ENCODE measurements around the gene GNAO1. TPM values are rescaled to one million over a fixed set of nuclear protein-coding genes. Genes with fewer than 3 reads are reported as not detected.
A peak's percentile ranks its signal among the peaks of the same experiment; 100 is the strongest.

The GNAO1 gene
- total RNA-seq, 2 experiments from 2014 or later, result 1.5 to 2.3 TPM

DNA sequence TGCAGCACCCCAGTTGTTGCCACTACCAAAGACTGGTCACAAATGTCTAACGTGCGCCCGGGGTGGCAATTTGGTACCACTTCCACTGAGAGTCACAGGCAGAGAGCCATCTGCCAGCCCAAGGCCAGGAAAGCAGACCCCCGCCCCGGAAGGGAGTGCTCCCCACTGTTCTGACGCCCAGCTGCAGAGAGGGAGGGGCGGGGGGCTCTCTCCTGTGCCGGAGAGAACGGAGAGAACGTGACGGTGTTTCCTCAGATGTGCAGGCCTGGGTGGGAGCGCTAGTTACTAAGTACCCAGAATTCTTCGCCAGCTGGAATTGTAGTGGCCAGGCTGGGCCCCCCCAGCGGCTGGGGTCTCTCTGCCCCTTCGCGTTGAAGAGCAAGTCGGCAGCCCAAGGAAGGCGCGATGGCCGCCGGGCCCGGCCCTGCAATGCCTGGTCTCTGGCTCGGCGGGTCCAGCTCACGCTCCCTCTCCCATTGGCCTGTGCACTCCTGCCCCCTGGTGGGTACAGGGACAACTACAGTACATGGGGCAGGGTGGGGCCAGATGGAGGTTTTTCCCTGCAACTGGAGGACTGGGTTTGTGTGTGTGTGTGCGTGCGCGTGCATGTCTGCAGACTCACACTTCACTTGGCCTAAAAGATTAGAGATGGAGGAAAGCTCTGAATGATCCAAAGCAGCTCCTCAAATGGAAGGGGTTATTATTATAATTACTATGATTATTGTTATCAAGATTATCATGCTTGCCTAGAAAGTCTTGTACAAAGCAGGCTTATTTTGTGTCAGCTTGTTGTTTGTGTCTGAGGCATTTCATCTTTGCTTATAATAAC lies 126.9 kb downstream of the GNAO1 start:
- CTCF ChIA-PET, result interaction anchor here (0.6 to 3.1 kb wide), 24 partner anchors 10 to 853 kb away, joined by 3 to 30 read pairs (median 4); no protein-coding TSS in a partner anchor
- no peaks in the 10 kb centered on the region for H3K9me3 Mint-ChIP-seq (ENCODE audit: low read depth)
- intact Hi-C loops (cut with DNase I, micrococcal nuclease), result loop anchor here (1.0 to 10.0 kb wide), 10 partner anchors 113 to 853 kb away; no protein-coding TSS in a partner anchor

DNA sequence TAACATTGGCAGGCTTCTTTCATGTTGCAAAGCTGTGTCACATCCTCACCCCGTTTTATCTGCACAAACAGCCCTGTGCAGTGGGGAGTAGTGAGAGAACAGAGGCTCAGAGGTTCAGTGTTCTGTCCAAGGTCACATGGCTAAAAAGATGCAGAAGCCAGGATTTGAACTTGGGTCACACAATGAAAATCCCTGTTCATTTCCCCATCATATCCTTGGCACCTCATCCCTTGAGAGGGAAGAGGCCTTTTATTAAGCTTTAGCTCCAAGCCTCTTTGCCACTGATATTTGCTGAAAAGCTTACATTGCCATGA lies 127.5 kb downstream of the GNAO1 start:
- Mint-ChIP-seq H3K36me3 (ENCODE audit: low read depth) (no peaks in the 10 kb centered on the region), H3K4me1 (peaks cover 4% of the 10 kb centered on the region), H3K9me3 (ENCODE audit: low read depth) (no peaks in the 10 kb centered on the region), H3K27me3 (peaks cover 4% of the 10 kb centered on the region), H3K4me3 (no peak overlapping the region), H3K27ac (no peak overlapping the region)
- POLR2A ChIA-PET, result no interaction called here
- CTCF ChIA-PET, result interaction anchor here (0.6 to 3.1 kb wide), 24 partner anchors 10 to 854 kb away, joined by 3 to 30 read pairs (median 4); no protein-coding TSS in a partner anchor
- intact Hi-C loops (cut with DNase I, micrococcal nuclease), result loop anchor here (1.0 to 10.0 kb wide), 10 partner anchors 114 to 854 kb away; no protein-coding TSS in a partner anchor
- no peak for ATAC-seq
- DNase-seq, result no peak

More for the DNA sequence above, 126.9 kb downstream of the GNAO1 start:
- Mint-ChIP-seq H3K4me3 (no peak overlapping the region), H3K4me1 (peaks cover 4% of the 10 kb centered on the region), H3K27ac (no peak overlapping the region), H3K27me3 (peaks cover 4% of the 10 kb centered on the region), H3K36me3 (ENCODE audit: low read depth) (no peaks in the 10 kb centered on the region)
- POLR2A ChIA-PET, result no interaction called here
- DNase-seq (peak; percentile 89), ATAC-seq (peak; percentile 99)

DNA sequence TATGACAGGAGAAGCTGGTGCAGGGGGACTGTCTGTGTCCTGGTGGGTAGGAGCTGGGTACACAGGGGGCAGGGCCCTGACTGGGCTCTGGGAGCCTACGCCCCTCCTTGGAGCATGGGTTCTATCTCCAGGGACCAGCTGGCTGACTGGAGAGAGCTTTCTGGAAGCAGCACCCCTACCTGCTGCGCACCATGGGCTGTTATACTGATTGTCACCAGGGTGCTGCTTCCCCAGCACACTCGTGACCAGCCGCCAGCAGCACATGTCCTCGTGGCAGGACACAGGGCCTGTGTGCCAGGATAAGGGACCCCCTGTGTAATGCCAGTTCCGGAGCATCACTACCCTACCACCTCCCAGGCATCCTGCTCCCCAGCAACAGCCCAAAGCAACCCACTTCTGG lies 128.1 kb downstream of the GNAO1 start:
- DNase-seq (no peak), ATAC-seq (no peak)
- Mint-ChIP-seq H3K36me3 (ENCODE audit: low read depth) (no peaks in the 10 kb centered on the region), H3K27me3 (peaks cover 4% of the 10 kb centered on the region), H3K4me3 (no peak overlapping the region), H3K27ac (no peak overlapping the region), H3K4me1 (peaks cover 4% of the 10 kb centered on the region), H3K9me3 (ENCODE audit: low read depth) (no peaks in the 10 kb centered on the region)
- intact Hi-C loops (cut with DNase I, micrococcal nuclease), result loop anchor here (2.0 to 10.0 kb wide), 5 partner anchors 115 to 855 kb away; no protein-coding TSS in a partner anchor
- POLR2A ChIA-PET, result no interaction called here
- CTCF ChIA-PET, result interaction anchor here (0.7 to 3.1 kb wide), 9 partner anchors 12 to 855 kb away, joined by 3 to 30 read pairs (median 6); no protein-coding TSS in a partner anchor

DNA sequence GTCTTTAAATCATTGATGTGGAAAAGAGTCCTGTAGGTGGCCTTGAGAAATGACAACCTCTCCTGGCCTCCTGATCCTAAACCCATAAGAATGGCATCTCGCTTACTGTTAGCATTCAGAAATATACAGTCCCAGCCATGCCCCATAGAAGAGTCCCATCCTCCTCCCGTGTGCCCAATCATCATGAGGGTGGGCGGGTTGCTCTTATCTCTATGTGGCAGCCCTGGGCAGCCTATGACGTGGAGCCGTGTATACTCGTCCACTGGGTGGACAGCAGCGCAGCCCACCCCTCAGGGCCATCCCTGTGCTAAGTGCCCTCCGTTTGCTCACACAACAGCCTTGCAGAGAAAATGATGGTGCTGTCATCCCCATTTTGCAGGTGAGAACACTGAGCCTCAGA lies 128.8 kb downstream of the GNAO1 start:
- H3K4me3 Mint-ChIP-seq, result no peak overlapping the region
- intact Hi-C loops (cut with DNase I, micrococcal nuclease), result no loop called here
- no peaks in the 10 kb centered on the region for H3K36me3 Mint-ChIP-seq (ENCODE audit: low read depth)
- POLR2A ChIA-PET, result no interaction called here
- H3K4me1 Mint-ChIP-seq, result peaks cover 4% of the 10 kb centered on the region
- no peak for ATAC-seq
- CTCF ChIA-PET, result interaction anchor here (0.7 to 3.1 kb wide), 5 partner anchors 13 to 1658 kb away, joined by 3 to 30 read pairs (median 17); no protein-coding TSS in a partner anchor
- no peak for DNase-seq
- peaks cover 4% of the 10 kb centered on the region for H3K27me3 Mint-ChIP-seq
- no peaks in the 10 kb centered on the region for H3K9me3 Mint-ChIP-seq (ENCODE audit: low read depth)
- H3K27ac Mint-ChIP-seq, result no peak overlapping the region

DNA sequence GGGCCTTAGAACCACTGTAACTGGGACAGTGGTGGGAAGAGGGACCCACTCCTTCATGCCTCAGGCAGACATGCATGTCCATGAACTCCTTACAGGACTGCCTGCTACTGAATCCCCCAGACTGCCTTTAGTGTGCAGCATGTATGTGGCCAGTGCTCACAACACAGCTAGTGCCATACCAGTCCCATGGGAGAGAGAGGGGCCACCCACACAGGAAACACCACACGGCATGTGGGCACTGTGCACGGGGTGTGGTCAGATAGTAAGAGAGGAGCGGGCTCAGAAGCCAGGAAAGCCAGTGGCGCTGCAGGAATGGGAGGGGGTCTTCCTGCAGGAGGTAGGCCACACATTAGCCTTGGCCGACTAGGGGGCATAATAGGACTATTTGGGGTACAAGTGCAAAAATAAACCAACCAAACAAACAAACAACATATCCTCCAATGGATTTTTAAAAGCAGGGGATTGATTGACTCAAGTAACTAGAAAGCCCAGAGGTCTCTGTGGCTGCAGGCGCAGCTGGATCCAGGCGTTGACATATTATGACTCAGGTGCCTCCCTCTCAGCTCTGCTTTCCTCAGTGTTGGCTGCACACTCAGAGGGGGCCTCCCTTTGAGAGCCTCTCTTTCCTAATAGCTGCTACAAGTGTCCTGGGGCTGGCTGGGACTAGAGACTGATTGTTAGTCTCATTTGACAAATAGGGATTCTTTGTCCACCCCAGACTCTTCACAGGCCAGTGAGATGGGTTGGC lies 129.7 kb downstream of the GNAO1 start:
- ATAC-seq (no peak), DNase-seq (peak; percentile 22)
- intact Hi-C loops (cut with DNase I, micrococcal nuclease), result no loop called here
- no peak overlapping the region for H3K27ac Mint-ChIP-seq
- H3K9me3 Mint-ChIP-seq (ENCODE audit: low read depth), result no peaks in the 10 kb centered on the region
- ChIA-PET POLR2A (no interaction called here), CTCF (interaction anchor here (0.6 to 3.1 kb wide), 4 partner anchors 41 to 1657 kb away, joined by 3 to 21 read pairs (median 10); no protein-coding TSS in a partner anchor)
- no peak overlapping the region for H3K4me3 Mint-ChIP-seq
- H3K4me1 Mint-ChIP-seq, result peaks cover 4% of the 10 kb centered on the region
- H3K27me3 Mint-ChIP-seq, result peaks cover 4% of the 10 kb centered on the region
- no peaks in the 10 kb centered on the region for H3K36me3 Mint-ChIP-seq (ENCODE audit: low read depth)

DNA sequence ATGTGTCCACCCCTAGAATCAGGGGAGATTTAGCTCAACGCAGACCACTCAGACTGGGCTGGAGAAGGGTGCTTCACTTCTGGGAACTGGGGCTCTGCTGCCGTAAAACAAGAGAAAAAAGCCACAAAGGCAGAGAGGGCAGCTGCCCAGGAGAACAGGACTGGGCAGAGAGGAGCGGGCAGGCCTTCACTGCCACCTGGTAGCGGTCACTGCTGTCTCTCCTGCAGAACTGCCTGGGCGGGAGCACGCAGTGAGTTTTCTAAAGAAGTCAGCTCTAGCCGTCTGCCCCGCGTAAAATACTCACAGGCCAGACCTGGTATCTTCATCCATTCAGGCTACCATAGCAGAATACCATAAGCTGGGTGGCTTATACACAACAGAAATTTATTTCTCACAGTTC lies 130.3 kb downstream of the GNAO1 start:
- H3K4me1 Mint-ChIP-seq, result peaks cover 4% of the 10 kb centered on the region
- peaks cover 4% of the 10 kb centered on the region for H3K27me3 Mint-ChIP-seq
- intact Hi-C loops (cut with DNase I, micrococcal nuclease), result no loop called here
- no peaks in the 10 kb centered on the region for H3K36me3 Mint-ChIP-seq (ENCODE audit: low read depth)
- H3K4me3 Mint-ChIP-seq, result no peak overlapping the region
- no peaks in the 10 kb centered on the region for H3K9me3 Mint-ChIP-seq (ENCODE audit: low read depth)
- ATAC-seq, result no peak
- DNase-seq, result no peak
- no peak overlapping the region for H3K27ac Mint-ChIP-seq
- ChIA-PET POLR2A (no interaction called here), CTCF (no interaction called here)

DNA sequence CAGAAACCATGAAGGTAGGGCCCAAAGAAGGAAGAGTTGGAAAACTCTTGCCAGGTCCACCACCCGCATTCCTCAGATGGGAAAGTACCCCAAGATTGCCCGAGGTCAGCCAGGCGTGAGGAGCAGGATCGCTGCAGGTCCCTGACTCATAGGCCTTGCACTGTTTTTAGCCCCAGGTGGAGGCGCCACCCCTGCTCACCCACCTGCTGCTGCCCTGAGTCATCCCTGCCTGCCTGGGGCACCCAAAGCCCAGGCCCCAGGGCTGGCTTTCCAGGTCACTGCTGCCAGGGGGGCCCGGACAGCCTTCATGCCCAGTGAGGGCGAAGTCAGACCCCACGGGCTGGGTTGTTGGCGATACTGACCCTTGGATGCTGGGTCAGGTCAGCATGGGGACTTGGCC lies 133.1 kb downstream of the GNAO1 start:
- H3K36me3 Mint-ChIP-seq (ENCODE audit: low read depth), result no peaks in the 10 kb centered on the region
- POLR2A ChIA-PET, result no interaction called here
- no peak overlapping the region for H3K4me3 Mint-ChIP-seq
- CTCF ChIA-PET, result no interaction called here
- H3K27ac Mint-ChIP-seq, result no peak overlapping the region
- H3K9me3 Mint-ChIP-seq (ENCODE audit: low read depth), result no peaks in the 10 kb centered on the region
- H3K27me3 Mint-ChIP-seq, result no peaks in the 10 kb centered on the region
- ATAC-seq (no peak), DNase-seq (peak; percentile 27)
- intact Hi-C loops (cut with DNase I, micrococcal nuclease), result no loop called here
- no peaks in the 10 kb centered on the region for H3K4me1 Mint-ChIP-seq

DNA sequence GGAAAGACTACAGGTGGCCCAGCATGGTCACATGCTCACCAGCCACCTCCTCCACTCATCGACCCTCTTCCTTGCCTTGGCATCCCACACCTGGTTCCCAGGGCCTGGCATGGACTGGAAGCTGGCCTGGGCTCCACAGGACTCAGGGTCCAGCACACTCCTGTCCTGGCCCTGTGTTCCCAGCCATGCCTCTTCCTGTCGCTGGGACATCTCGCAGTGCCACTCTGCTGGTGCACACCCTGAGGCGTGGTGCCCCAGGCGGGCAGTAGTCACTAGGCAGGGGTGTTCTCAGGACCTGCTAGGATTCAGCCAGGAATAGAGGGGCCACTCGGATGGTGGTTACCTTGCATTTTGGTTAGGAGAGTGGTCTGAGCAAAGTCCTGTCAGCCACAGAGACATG lies 134.7 kb downstream of the GNAO1 start:
- H3K9me3 Mint-ChIP-seq (ENCODE audit: low read depth), result no peaks in the 10 kb centered on the region
- H3K36me3 Mint-ChIP-seq (ENCODE audit: low read depth), result no peaks in the 10 kb centered on the region
- no peak for DNase-seq
- intact Hi-C loops (cut with DNase I, micrococcal nuclease), result no loop called here
- no peaks in the 10 kb centered on the region for H3K27me3 Mint-ChIP-seq
- ChIA-PET POLR2A (no interaction called here), CTCF (interaction anchor here (0.6 to 1.0 kb wide), 2 partner anchors 13 to 117 kb away, joined by 3 to 4 read pairs; no protein-coding TSS in a partner anchor)
- ATAC-seq, result no peak
- H3K27ac Mint-ChIP-seq, result no peak overlapping the region
- H3K4me1 Mint-ChIP-seq, result no peaks in the 10 kb centered on the region
- no peak overlapping the region for H3K4me3 Mint-ChIP-seq

DNA sequence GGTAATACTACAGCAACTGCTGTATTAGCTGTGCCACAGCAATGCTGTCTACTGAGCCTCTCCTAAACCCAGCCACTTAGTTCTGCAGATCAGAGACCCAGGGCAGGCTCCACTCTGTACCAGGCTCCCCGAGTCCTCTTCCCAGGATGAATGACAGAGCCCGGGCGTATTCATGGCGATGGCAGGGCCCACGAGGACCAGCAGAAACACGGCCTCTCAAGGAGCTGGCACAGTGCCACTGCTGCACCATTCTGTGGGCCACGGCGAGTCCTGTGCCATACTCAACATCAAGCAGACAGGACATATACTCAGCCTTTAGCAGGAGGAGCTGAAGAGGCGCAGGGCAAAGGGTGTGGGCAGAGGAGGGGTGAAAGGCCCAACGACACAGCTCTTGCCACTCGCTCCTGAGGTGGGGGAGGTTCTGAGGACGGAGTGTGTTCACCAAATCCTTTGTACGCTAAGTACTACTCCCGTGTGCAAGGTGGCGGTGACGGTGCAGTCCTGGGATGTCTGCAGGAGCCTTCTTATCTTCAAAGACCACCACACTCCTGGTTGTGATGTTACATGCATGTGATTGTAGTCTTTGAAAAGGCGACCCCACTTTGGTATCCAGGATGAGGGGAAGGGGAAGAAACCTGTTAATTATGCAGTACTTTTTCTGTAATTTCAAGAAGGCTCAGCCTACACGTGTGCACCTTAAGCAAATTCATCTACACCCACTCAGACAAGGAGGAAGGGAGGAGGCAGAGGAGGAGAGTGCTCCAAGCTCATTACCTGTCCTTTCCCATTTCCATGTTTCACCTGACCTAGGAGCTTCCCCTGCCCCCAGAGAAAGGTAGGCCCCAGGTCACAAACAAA lies 136.0 kb downstream of the GNAO1 start:
- Mint-ChIP-seq H3K27ac (no peak overlapping the region), H3K27me3 (no peaks in the 10 kb centered on the region), H3K4me3 (no peak overlapping the region), H3K4me1 (no peaks in the 10 kb centered on the region), H3K9me3 (ENCODE audit: low read depth) (no peaks in the 10 kb centered on the region), H3K36me3 (ENCODE audit: low read depth) (no peaks in the 10 kb centered on the region)
- POLR2A ChIA-PET, result no interaction called here
- no peak for DNase-seq
- no peak for ATAC-seq
- CTCF ChIA-PET, result interaction anchor here (3.4 kb wide), 1 partner anchor 9 kb away, joined by 15 read pairs; no protein-coding TSS in a partner anchor
- intact Hi-C loops (cut with DNase I, micrococcal nuclease), result no loop called here

DNA sequence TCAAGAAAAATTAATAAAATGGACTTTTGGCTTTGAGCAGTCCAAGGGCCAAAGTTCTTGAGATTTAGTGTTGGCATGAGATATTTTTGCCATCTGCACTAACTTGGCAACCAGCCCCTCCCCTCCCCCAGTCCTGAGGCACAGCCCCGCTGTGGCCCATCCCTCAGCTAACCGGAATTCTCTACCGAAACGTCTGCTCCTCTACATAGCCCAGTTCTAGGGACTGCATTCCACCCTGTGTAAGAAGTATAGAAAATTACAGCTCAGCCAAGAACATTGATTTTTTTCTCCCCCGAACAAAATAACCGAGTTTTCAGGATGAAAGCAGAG lies 136.6 kb downstream of the GNAO1 start:
- ATAC-seq, result no peak
- DNase-seq, result no peak
- H3K9me3 Mint-ChIP-seq (ENCODE audit: low read depth), result no peaks in the 10 kb centered on the region
- no peaks in the 10 kb centered on the region for H3K27me3 Mint-ChIP-seq
- no peak overlapping the region for H3K4me3 Mint-ChIP-seq
- H3K4me1 Mint-ChIP-seq, result no peaks in the 10 kb centered on the region
- ChIA-PET CTCF (interaction anchor here (3.4 kb wide), 1 partner anchor 10 kb away, joined by 15 read pairs; no protein-coding TSS in a partner anchor), POLR2A (no interaction called here)
- no peak overlapping the region for H3K27ac Mint-ChIP-seq
- no peaks in the 10 kb centered on the region for H3K36me3 Mint-ChIP-seq (ENCODE audit: low read depth)
- intact Hi-C loops (cut with DNase I, micrococcal nuclease), result no loop called here
